T-cell (primary cell): Measurements from ENCODE around the gene KRT71. TPM values are rescaled to one million over a fixed set of nuclear protein-coding genes. Genes with fewer than 3 reads are reported as not detected.

Source experiments
- ATAC-seq, 4 experiments: fragments of 200-7000 bp in 3 of 4; fragments of 150-1000 bp in 1 of 4; cut with Tn5 transposase; replicated peaks in 1 of 4; 1 replicate in 3 of 4; 2 replicates in 1 of 4; pipeline ENCODE4 v1.10.0; 2021; ENCODE audit warnings: moderate library complexity in 3 of 4, mild to moderate bottlenecking in 2 of 4, moderate number of reproducible peaks in 1 of 4
- CTCF ChIA-PET, 2 donors: fragments of 300-600 bp; sonication (Branson Sonifier 250); formaldehyde crosslinking; loops; one replicate each; lab custom pipeline; 2022; ENCODE audit warnings: antibody characterized with exemption in 2 of 2; lab: Charles Lee
- POLR2A ChIA-PET, 2 donors: fragments of 300-600 bp; sonication (Branson Sonifier 250); formaldehyde crosslinking; loops; one replicate each; lab custom pipeline; 2022; ENCODE audit warnings: antibody characterized with exemption in 2 of 2; lab: Charles Lee
- DNase-seq, 35 experiments: peaks; one replicate each; pipeline versions ENCODE4 v3.0.0 to v3.0.0-alpha.2; 2013 to 2023
- H3K27ac ChIP-seq: one replicate; pipeline ENCODE4 v1.5.1; 2013; ENCODE audit warnings: low read length
- H3K27me3 ChIP-seq, 2 experiments: replicated peaks in 1 of 2; 1 replicate in 1 of 2; 2 replicates in 1 of 2; pipeline versions ENCODE4 v1.6.1 to v1.7.0; 2013; ENCODE audit warnings: low read length in 1 of 2, mixed read lengths in 1 of 2; ENCODE audit not compliant: control insufficient read depth in 2 of 2, insufficient read depth in 2 of 2; ENCODE audit errors: extremely low read depth in 1 of 2
- H3K36me3 ChIP-seq, 2 donors: 1 replicate in 1 of 2; 2 replicates in 1 of 2; pipeline versions ENCODE4 v1.6.1 to v1.7.0; 2013; ENCODE audit warnings: low read length in 1 of 2; ENCODE audit not compliant: control insufficient read depth in 2 of 2, insufficient read depth in 1 of 2; ENCODE audit errors: extremely low read depth in 1 of 2
- H3K4me1 ChIP-seq, 2 experiments: 1 replicate in 1 of 2; 2 replicates in 1 of 2; pipeline versions ENCODE4 v1.6.1 to v1.7.0; 2013; ENCODE audit warnings: low read length in 2 of 2, mixed read lengths in 1 of 2; ENCODE audit not compliant: insufficient read depth in 2 of 2, control insufficient read depth in 1 of 2; ENCODE audit errors: extremely low read depth in 1 of 2
- H3K4me3 ChIP-seq, 2 donors: 1 replicate in 1 of 2; 2 replicates in 1 of 2; pipeline versions ENCODE4 v1.5.1 to v1.7.0; 2013; ENCODE audit warnings: mild to moderate bottlenecking in 2 of 2, low read length in 1 of 2, moderate library complexity in 1 of 2; ENCODE audit not compliant: control insufficient read depth in 1 of 2; ENCODE audit errors: extremely low read depth in 1 of 2
- H3K9me3 ChIP-seq: 2 replicates; pipeline ENCODE4 v1.7.0; 2013
- H3K27ac Mint-ChIP-seq, 2 donors: one replicate each; pipeline ENCODE4 v1.8.0; 2020 to 2021; ENCODE audit warnings: mild to moderate bottlenecking in 2 of 2, mixed read lengths in 2 of 2
- H3K27me3 Mint-ChIP-seq, 2 donors: one replicate each; pipeline ENCODE4 v1.8.0; 2021 to 2022; ENCODE audit warnings: mixed read lengths in 2 of 2
- H3K36me3 Mint-ChIP-seq: one replicate; pipeline ENCODE4 v1.8.0; 2021; ENCODE audit warnings: mixed read lengths
- H3K4me1 Mint-ChIP-seq, 3 donors: one replicate each; pipeline ENCODE4 v1.8.0; 2020 to 2022; ENCODE audit warnings: mixed read lengths in 3 of 3, mild to moderate bottlenecking in 1 of 3
- H3K4me3 Mint-ChIP-seq, 3 donors: one replicate each; pipeline ENCODE4 v1.8.0; 2020 to 2022; ENCODE audit warnings: mild to moderate bottlenecking in 3 of 3, mixed read lengths in 3 of 3, moderate library complexity in 3 of 3
- H3K9me3 Mint-ChIP-seq, 3 donors: one replicate each; pipeline ENCODE4 v1.8.0; 2020 to 2022; ENCODE audit warnings: mixed read lengths in 3 of 3
- WGBS: methylation state at CpG from one replicate; pipeline ENCODE4 v1.1.5; 2013; ENCODE audit warnings: missing lambda C conversion rate; ENCODE audit not compliant: insufficient coverage; 5-methylcytosine and 5-hydroxymethylcytosine counted together
- total RNA-seq, 35 experiments: library from RNA in 6 of 35; stranded (reverse) in 6 of 35; fragments of 120-200 nt in 1 of 35; gene quantifications; one replicate each; pipeline versions ENCODE4 v1.2.1 to v1.2.4 and lab custom pipeline; 2013 to 2026

The KRT71 gene
- total RNA-seq, 5 donors from 2014 or later (not counting 1 experiment from before 2014, with no cell fraction given): not detected

DNA sequence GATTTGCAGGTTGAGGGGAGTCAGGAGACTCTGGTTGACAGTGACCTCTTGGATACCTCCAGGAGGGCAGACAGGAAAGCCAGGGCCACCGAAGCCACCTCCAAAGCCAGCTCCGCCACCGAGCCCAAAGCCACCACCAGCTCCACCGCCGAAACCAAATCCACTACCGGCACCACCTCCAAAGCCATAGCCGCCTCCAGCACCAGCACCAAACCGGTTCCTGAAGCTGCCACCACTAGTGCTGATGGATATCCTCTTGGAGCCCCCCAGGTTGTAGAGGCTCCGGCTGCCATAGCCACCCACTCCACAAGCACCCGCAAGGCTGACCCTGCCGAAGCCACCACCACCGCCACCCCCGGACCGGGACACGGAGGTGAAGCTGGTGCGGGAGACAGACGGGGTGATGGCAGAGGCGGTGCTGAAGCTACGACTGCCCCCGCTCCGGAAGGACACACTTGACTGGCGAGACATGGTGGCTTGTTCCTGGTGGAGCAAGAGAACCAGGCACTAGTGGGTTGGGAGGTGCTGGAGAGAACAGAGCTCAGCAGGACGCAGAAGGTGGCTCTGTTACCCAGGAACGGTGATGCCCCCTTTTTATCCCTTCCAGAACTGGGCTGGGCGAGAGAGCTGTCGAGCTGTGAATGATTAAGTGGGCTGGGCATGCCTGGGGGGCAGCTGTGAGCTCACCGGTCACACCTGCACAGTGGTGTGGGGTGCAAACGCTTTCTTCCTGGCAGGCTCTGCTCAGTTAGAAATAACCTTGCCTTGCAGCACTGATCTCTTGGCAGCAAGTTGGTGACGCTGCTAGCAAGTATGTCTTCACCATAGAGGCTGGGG is 32.9 kb downstream of the KRT71 start, which contains the start of gene KRT5:
Gene KRT5 (minus strand): TSS at position 569 of the 837 bp plus-strand sequence. CDS start 98 bp downstream, at position 471.
- no peaks in the 10 kb centered on the region for H3K4me1 ChIP-seq
- Mint-ChIP-seq H3K36me3 (no peaks in the 10 kb centered on the region), H3K27me3 (peaks cover 4% of the 10 kb centered on the region in 2 donors), H3K27ac (no peak within 1 kb of the TSS), H3K9me3 (no peaks in the 10 kb centered on the region), H3K4me1 (no peaks in the 10 kb centered on the region), H3K4me3 (no peak within 1 kb of the TSS)
- H3K36me3 ChIP-seq: no peaks in the 10 kb centered on the region
- ATAC-seq (no peak), DNase-seq (no peak)
- peaks cover 0 to 23% of the 10 kb centered on the region in 2 experiments for H3K27me3 ChIP-seq
- ChIA-PET CTCF (no interaction called here), POLR2A (no interaction called here)
- no peak within 1 kb of the TSS for H3K4me3 ChIP-seq
- H3K9me3 ChIP-seq: no peaks in the 10 kb centered on the region
- WGBS: 87% methylated on average over 24 of the region's 29 CpGs
- no peak within 1 kb of the TSS for H3K27ac ChIP-seq

GRCh38 chr12:52519387-52519703 is 33.6 kb downstream of the KRT71 start:
- ATAC-seq (no peak), DNase-seq (no peak)
- H3K4me3 Mint-ChIP-seq: no peak overlapping the region
- no peaks in the 10 kb centered on the region for H3K9me3 Mint-ChIP-seq
- CTCF ChIA-PET: no interaction called here
- Histone ChIP-seq H3K4me3 (no peak overlapping the region), H3K36me3 (no peaks in the 10 kb centered on the region), H3K4me1 (no peaks in the 10 kb centered on the region), H3K9me3 (no peaks in the 10 kb centered on the region), H3K27me3 (peaks cover 0 to 29% of the 10 kb centered on the region in 2 experiments), H3K27ac (no peak overlapping the region)
- 82% methylated on average over 3 of the region's 3 CpGs for WGBS
- H3K4me1 Mint-ChIP-seq: no peaks in the 10 kb centered on the region
- peaks cover 5 to 6% of the 10 kb centered on the region in 2 donors for H3K27me3 Mint-ChIP-seq
- POLR2A ChIA-PET: no interaction called here
- H3K36me3 Mint-ChIP-seq: no peaks in the 10 kb centered on the region
- no peak overlapping the region for H3K27ac Mint-ChIP-seq

GRCh38 chr12:52518574-52519386 is 34.2 kb downstream of the KRT71 start:
- no peak overlapping the region for H3K4me3 Mint-ChIP-seq
- H3K36me3 ChIP-seq: no peaks in the 10 kb centered on the region
- ATAC-seq: no peak
- POLR2A ChIA-PET: no interaction called here
- no peaks in the 10 kb centered on the region for H3K9me3 Mint-ChIP-seq
- no peak for DNase-seq
- H3K4me1 Mint-ChIP-seq: no peaks in the 10 kb centered on the region
- H3K27ac Mint-ChIP-seq: no peak overlapping the region
- no peaks in the 10 kb centered on the region for H3K4me1 ChIP-seq
- H3K36me3 Mint-ChIP-seq: no peaks in the 10 kb centered on the region
- H3K4me3 ChIP-seq: no peak overlapping the region
- 83% methylated on average over 5 of the region's 8 CpGs for WGBS
- CTCF ChIA-PET: no interaction called here
- H3K27ac ChIP-seq: no peak overlapping the region
- peaks cover 6 to 9% of the 10 kb centered on the region in 2 donors for H3K27me3 Mint-ChIP-seq
- peaks cover 0 to 26% of the 10 kb centered on the region in 2 experiments for H3K27me3 ChIP-seq
- H3K9me3 ChIP-seq: no peaks in the 10 kb centered on the region

GRCh38 chr12:52517888-52518287 is 35.1 kb downstream of the KRT71 start:
- Mint-ChIP-seq H3K4me3 (no peak overlapping the region), H3K9me3 (no peaks in the 10 kb centered on the region), H3K36me3 (no peaks in the 10 kb centered on the region), H3K4me1 (no peaks in the 10 kb centered on the region), H3K27me3 (peaks cover 4 to 9% of the 10 kb centered on the region in 2 donors), H3K27ac (no peak overlapping the region)
- 94% methylated on average over 2 of the region's 5 CpGs for WGBS
- ATAC-seq: no peak
- Histone ChIP-seq H3K9me3 (no peaks in the 10 kb centered on the region), H3K4me1 (no peaks in the 10 kb centered on the region), H3K4me3 (no peak overlapping the region), H3K36me3 (no peaks in the 10 kb centered on the region), H3K27me3 (peaks cover 0 to 23% of the 10 kb centered on the region in 2 experiments), H3K27ac (no peak overlapping the region)
- POLR2A ChIA-PET: no interaction called here
- DNase-seq: no peak
- CTCF ChIA-PET: no interaction called here

GRCh38 chr12:52517005-52517835 is 35.7 kb downstream of the KRT71 start:
- CTCF ChIA-PET: no interaction called here

More at GRCh38 chr12:52517005-52517835, 35.7 kb downstream of the KRT71 start:
- Histone ChIP-seq H3K9me3 (no peaks in the 10 kb centered on the region), H3K4me1 (no peaks in the 10 kb centered on the region), H3K27me3 (peaks cover 3 to 22% of the 10 kb centered on the region in 2 experiments), H3K36me3 (no peaks in the 10 kb centered on the region), H3K4me3 (no peak overlapping the region), H3K27ac (no peak overlapping the region)
- Mint-ChIP-seq H3K4me1 (no peaks in the 10 kb centered on the region), H3K36me3 (no peaks in the 10 kb centered on the region), H3K27ac (no peak overlapping the region), H3K4me3 (no peak overlapping the region), H3K27me3 (peaks cover 4 to 8% of the 10 kb centered on the region in 2 donors), H3K9me3 (no peaks in the 10 kb centered on the region)
- 88% methylated on average over 11 of the region's 14 CpGs for WGBS
- no peak for ATAC-seq
- no peak for DNase-seq
- POLR2A ChIA-PET: no interaction called here
